EL (cell line): ENCODE measurements around the gene HECW1.

Source experiments
- DNase-seq: peaks from one replicate; pipeline ENCODE4 v3.0.0-alpha.2; 2016

The HECW1 gene

DNA sequence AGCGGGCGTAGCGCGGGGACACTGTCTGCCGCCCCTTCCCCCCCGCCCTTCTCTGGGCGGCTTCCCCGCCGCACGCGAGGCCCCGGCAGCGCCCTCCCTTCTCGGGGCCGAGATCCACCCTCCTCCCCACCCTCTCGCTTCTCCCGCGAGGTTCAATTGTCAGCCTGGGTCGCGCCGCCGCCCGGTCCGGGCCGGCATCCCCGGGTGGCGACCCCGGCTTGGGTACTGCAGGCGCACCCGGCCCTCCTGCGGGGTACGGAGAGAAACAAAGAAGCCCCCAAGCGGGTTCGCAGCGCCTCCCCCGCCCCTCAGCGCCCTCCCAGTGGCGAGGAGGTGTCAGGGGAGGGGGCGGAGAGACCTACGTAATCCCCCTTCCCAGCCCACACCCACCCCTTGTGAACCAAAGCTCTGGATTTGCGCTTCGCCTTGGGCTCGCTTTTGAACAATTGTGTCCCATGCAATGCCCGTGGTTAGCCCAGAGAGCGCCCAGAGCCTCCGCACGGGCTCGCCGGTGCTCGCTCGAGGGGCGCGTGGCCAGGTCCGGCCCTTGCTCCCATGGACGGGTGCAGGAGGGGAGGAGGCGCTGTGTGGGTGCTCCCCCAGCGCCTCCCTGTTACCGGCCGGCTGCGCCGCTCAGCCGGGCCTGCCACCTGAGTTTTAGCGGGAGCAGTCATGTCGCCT is 634 bp downstream of the HECW1 start:
- peak; percentile 36 for DNase-seq

DNA sequence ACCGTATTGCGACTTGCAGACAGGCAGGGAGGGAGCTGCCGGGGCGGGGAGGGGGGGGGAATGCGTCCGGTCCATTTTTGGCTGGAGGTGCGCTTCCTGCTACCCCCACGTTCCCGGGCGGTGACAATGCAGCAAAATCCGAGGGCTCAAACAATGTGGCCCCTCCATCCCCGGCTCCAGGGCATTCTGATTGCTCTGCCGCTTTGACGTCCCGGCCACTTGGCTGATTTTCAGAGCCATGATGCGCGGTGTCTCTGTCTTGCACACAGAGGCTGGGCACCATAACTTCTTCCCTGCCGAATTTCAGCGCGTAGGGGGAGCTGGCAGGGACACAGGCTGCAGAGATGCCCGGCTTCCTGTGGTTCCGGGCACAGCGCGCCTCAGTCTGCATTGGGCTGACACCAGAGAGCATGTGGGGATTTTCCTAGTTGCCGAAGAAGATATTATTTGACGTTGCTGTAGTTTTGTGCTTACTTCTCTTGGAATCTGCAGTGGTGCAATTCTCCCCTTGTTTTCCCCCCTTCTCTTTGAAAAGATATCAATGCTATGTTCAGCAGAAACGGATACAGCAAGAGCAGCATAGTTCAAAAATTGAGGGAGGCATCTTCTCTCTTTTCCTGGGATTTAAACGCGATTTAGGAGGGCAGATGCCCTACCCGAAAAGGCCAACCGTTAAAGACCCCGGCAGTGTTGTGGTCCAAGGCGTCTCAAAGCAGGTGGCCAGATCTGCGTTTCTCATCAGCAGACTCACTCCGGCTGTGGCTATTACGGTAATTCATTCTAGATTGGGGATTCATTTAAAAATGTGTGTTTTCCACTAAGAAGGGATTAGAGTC is 1.4 kb downstream of the HECW1 start:
- peak; percentile 30 for DNase-seq

- no peak for DNase-seq
These were observed 2.0 kb downstream of the HECW1 start for GRCh38 chr7:43114458-43114780.

GRCh38 chr7:43116451-43116850 is 4.0 kb downstream of the HECW1 start:
- DNase-seq = no peak

GRCh38 chr7:43117095-43117494 is 4.6 kb downstream of the HECW1 start:
- DNase-seq = no peak

DNA sequence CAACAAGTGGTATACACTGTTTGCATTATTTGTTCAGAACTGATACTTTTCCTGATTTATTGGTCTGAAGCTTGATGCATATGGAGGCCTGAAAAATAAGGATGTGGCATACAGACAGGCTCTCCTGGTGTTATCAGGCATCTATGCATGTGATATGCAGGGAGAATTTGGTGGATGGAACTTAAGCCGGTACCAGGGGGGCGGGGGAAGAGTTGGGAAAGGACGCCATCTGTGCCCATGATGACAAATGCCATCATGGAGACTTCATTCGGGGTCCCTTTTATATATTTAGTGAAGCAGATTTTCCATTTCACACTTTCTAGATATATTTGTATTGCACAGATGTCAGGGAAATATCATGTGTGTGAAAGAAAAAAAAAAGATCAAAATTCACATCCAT is 5.4 kb downstream of the HECW1 start:
- no peak for DNase-seq

DNA sequence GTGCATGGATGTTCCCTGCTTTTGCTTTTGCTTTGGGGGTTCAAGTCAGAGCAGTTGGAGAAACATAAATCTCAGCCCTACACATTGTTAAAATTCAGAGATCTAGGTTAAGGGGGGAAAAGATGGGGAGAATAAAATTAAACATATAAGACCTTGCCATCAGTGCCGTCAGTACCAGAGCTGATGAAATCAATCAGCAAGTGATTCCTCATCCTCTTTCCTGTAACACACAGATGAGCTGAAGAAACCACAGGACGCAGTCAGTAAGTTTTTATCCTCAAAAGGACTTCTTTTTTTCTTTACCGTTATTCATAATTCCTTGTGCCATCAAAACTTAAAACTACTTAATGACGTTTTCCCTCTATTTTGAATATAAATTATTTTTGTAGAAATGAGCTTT is 5.9 kb downstream of the HECW1 start:
- DNase-seq = no peak

- peak; percentile 86 for DNase-seq
These were observed 7.1 kb downstream of the HECW1 start for GRCh38 chr7:43119371-43120075.

DNA sequence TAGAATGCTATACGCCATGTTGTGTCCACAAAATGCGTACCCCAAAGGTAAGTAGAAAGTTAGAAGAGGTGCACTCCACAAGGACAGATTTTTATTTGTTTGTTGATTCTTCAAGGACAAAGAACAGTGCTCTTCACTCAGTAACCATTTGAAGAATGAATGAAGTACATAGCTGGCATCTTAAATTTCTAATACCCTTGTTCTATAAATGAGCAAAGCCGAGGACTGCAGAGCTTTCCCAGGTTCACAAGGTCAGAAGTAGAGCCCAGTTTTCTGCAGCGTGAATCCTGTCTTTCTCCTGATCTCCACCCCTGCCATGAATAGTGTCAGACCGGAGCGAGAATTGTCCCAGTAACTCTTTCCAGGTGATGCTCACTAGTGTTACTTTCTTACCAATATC is 9.5 kb downstream of the HECW1 start:
- DNase-seq = no peak

- DNase-seq = no peak
These were observed 11.0 kb downstream of the HECW1 start for GRCh38 chr7:43123457-43123856.

DNA sequence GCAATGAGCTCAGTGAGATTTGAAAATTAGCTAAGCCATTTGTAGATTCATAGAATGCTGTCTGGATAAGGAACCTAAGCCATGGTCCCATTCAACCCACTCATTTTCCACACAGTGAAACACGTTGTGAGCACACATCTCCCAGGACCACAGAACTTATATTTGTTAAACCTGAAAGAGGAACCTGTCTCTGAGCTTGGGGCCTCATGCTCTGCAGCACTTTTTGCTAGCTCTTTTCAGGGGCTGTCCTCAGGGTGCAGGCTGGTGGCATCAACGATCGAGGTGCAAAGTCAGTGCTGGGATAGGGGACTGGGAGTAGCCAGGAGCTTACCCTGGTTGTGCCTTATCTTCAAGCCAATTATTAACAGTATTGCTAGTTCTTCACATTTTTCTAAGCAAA is 11.9 kb downstream of the HECW1 start:
- no peak for DNase-seq

GRCh38 chr7:43130347-43130746 is 17.9 kb downstream of the HECW1 start:
- no peak for DNase-seq

GRCh38 chr7:43135129-43135528 is 22.7 kb downstream of the HECW1 start:
- DNase-seq = no peak

DNA sequence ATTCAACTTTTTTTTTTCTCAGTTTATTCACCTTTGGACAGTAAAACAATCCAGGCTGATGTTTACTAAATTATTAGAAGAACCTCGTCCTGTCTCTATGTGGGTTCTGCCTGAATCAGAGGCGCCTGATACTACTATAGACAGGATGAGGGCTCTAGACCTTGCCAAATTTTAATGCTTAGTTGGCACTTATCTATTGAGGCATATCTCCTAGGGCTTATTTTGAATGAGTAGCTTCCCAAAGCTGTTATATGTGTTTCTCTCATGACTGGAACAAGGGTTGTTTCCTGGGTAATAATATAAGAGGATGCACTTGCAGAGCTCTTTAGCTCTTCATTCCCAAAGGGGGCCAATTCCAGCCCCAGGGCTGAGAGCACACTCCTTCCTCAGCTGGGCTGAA is 23.6 kb downstream of the HECW1 start:
- no peak for DNase-seq

DNA sequence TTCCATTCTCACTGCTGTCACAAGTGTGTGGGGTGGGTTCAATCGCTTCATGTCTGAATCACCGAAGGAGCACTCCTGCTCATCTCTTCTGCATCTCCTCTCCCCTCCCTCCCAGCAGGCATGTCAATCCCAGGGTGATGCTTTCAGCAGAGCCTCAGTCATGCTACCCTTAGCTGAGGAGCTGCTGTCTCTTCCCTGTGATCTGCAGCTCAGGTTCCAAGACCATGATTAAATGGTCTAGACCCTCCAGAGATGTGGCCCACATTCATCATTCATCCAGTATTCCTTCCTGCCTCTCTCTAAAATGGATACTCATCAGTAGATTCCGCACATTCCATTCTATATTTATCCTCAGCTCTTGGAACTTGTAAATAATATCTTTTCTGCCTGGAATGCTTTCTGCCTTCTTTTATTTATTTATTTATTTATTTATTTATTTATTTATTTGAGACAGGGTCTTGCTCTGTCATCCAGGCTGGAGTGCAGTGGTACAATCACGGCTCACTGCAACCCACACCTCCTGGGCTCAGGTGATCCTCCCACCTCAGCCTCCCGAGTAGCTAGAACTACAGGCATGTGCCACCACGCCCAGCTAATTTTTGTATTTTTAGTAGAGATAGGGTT is 24.8 kb downstream of the HECW1 start:
- DNase-seq = peak; percentile 61

- peak; percentile 39 for DNase-seq
These were observed 25.4 kb downstream of the HECW1 start for GRCh38 chr7:43137811-43138210.

GRCh38 chr7:43138710-43139109 is 26.3 kb downstream of the HECW1 start:
- DNase-seq = no peak

GRCh38 chr7:43139137-43139536 is 26.7 kb downstream of the HECW1 start:
- peak; percentile 56 for DNase-seq

GRCh38 chr7:43140186-43140585 is 27.7 kb downstream of the HECW1 start:
- no peak for DNase-seq

DNA sequence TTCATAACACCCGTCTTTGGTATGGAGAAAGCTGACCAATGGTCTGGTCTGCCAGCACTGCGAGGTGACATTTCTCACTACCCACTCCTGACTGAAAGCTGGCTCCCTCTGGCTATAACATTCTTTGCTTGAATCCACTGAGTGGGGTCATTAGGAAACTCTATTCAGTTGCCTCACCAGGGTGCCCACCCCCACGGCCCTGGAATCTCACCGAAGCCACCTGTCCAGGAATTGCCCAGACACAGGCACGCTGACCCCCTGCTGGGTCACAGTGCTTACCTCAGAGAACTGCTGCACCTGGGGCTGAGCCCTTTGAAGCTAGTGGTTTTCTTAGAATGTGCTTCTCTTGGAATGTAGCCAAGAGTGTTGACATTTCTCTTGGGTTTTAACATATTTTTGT is 28.6 kb downstream of the HECW1 start:
- DNase-seq = no peak

DNA sequence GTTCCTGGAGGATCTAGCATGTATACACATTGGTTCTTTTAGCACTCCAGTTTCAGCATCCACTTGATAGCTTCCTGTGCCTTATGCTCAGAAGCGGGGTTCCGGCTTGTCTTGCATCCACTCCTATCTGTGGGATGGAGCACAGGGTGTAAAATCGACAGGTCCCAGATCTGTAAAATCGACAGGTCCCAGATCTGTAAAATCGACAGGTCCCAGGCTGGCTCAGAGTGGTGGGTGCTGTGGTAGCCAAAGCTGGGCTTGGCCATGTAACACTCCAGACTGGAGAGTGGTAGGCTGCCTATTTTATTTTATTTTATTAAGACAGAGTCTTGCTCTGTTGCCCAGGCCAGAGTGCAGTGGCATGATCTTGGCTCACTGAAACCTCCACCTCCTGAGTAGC is 30.3 kb downstream of the HECW1 start:
- DNase-seq = no peak

DNA sequence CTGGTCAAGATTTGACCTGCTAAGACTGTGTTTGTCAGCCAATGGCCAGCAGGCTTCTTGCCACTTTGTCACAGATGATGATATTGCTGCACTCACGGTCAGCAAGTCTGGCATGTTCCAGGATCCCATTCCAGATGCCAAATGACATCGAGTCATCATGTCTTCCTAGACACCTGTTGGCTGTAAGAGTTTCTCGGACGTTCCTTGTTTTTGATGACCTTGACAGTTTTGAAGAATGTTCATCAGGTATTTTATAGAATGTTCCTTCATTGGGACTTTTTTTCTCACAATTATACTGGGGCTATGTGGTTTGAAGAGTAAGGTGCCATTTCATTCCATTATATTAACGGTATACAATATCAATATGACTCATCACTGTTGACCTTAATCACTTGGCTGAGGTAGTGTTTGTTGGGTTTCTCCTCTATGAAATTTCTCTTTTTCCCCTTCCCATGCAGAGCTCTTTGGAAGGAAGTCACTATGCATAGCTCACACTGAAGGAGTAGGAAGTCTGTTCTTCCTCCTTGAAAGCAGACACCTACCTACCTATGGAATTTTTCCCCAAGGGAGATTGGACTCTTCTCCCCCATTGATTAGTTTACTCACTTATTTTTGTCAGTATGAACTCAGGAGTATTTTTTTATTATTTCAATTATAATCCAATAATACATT is 31.6 kb downstream of the HECW1 start:
- no peak for DNase-seq

DNA sequence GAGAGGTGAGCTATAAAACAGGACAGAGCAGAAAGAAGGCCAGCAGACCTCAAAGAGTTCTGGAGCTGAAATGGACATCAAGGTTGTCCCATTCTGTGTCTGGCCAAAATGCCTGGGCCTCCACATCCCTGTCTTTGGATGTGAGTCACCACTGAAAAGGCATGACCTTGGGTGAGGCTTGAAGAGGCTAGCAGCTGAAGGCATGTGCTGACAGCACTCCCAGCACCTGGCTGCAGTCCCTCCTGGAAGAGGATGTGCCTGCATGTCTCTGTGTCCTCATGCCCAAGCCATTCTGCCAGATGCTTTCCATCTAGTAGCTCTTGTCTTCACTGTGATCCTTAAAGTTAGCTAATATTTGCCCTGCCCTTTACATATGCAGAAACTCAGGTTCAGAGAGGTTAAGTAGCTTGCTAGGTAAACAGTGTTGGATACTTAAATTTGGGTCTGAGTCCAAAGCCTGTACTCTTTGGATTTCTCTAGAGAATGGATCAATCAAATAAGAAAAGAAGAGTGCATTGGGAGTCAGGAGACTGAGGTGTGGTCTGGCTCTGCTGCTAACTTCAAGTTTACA is 35.8 kb downstream of the HECW1 start:
- peak; percentile 37 for DNase-seq
